K562 (cell line): ENCODE results near the gene KCNQ2. TPM values are rescaled to one million over a fixed set of nuclear protein-coding genes. Genes with fewer than 3 reads are reported as not detected.

Experiments used
- ATAC-seq: fragments of 200-7000 bp; cut with Tn5 transposase; 3 replicates; pipeline ENCODE4 v1.9.1; 2020; ENCODE audit warnings: moderate library complexity
- BruUV-seq: library from RNA; stranded (reverse); fragments of 400-500 nt; replicated peaks from 2 replicates; lab custom pipeline; 2021; lab: Mats Ljungman, UMichigan
- CTCF ChIA-PET: fragments of 300-600 bp; formaldehyde crosslinking; extraction: SDS; loops from one replicate; lab custom pipeline; 2021; ENCODE audit warnings: low intra/inter-chr PET ratio; lab: Yijun Ruan, JAX
- POLR2A ChIA-PET: fragments of 300-600, 350-650 bp; sonication (Branson Sonifier 250); formaldehyde crosslinking; extraction: SDS; loops from one replicate; lab custom pipeline; 2021; ENCODE audit warnings: antibody characterized with exemption, inconsistent platforms; lab: Yijun Ruan, JAX
- DNase-seq, 4 experiments: peaks; one replicate each; pipeline versions ENCODE4 v3.0.0 to v3.0.0-alpha.2; 2011 to 2018; ENCODE audit warnings: low spot score in 3 of 4, mixed read lengths in 3 of 4; ENCODE audit errors: extremely low read depth in 1 of 4
- FAIRE-seq: peaks from 2 replicates; lab custom pipeline; 2011; peaks lifted over from hg19 to GRCh38; lab: Jason Lieb, UNC
- H2AFZ ChIP-seq: 2 replicates; pipeline ENCODE4 v1.6.0; 2011; ENCODE audit warnings: low read depth, low read length, control low read depth, inconsistent platforms
- H3K27ac ChIP-seq: fragments of 200-600 bp; 3 replicates; pipeline ENCODE4 v1.8.0; 2011; ENCODE audit warnings: low read depth, mild to moderate bottlenecking, control low read depth, inconsistent platforms, low read length, moderate library complexity, mixed read lengths; ENCODE audit errors: extremely low read depth
- H3K27me3 ChIP-seq, 2 experiments: fragments of 300-600 bp in 1 of 2; 2 replicates in 1 of 2; 3 replicates in 1 of 2; pipeline versions ENCODE4 v1.6.0 to v1.8.0; 2011; ENCODE audit warnings: inconsistent platforms in 2 of 2, low read length in 2 of 2, mild to moderate bottlenecking in 1 of 2, mixed read lengths in 1 of 2, moderate library complexity in 1 of 2; ENCODE audit not compliant: control insufficient read depth in 2 of 2, insufficient read depth in 2 of 2
- H3K36me3 ChIP-seq: fragments of 300-600 bp; 3 replicates; pipeline ENCODE4 v1.8.0; 2011; ENCODE audit warnings: mild to moderate bottlenecking, low read length, inconsistent platforms; ENCODE audit not compliant: control insufficient read depth, insufficient read depth
- H3K4me1 ChIP-seq, 2 experiments: fragments of 200-600 bp in 1 of 2; replicated peaks in 1 of 2; 2 replicates in 1 of 2; 3 replicates in 1 of 2; pipeline versions ENCODE4 v1.5.1 to v1.8.0; 2011; ENCODE audit warnings: inconsistent platforms in 2 of 2, low read length in 2 of 2, mild to moderate bottlenecking in 1 of 2, mixed read lengths in 1 of 2, moderate library complexity in 1 of 2; ENCODE audit not compliant: control insufficient read depth in 2 of 2, insufficient read depth in 2 of 2
- H3K4me2 ChIP-seq: 2 replicates; pipeline ENCODE4 v1.6.1; 2011; ENCODE audit warnings: low read length, control low read depth, inconsistent platforms, mixed read lengths; ENCODE audit not compliant: insufficient read depth
- H3K4me3 ChIP-seq: fragments of 200-600 bp; sonication (generic), shearing (Covaris generic); 2 replicates; pipeline ENCODE4 v1.5.1; 2016; ENCODE audit warnings: control low read depth, inconsistent platforms
- H3K79me2 ChIP-seq: fragments of 200-600 bp; 3 replicates; pipeline ENCODE4 v1.8.0; 2011; ENCODE audit warnings: low read length, inconsistent platforms; ENCODE audit not compliant: control insufficient read depth, insufficient read depth
- H3K9ac ChIP-seq, 2 experiments: 2 replicates each; pipeline versions ENCODE4 v1.6.0 to v1.6.1; 2011; ENCODE audit warnings: low read depth in 2 of 2, low read length in 2 of 2, control low read depth in 1 of 2, inconsistent platforms in 1 of 2, mild to moderate bottlenecking in 1 of 2, mixed read lengths in 1 of 2; ENCODE audit not compliant: insufficient read depth in 1 of 2
- H3K9me1 ChIP-seq: one replicate; pipeline ENCODE4 v1.6.0; 2011; ENCODE audit warnings: inconsistent platforms, mild to moderate bottlenecking, low read length, moderate library complexity; ENCODE audit not compliant: control insufficient read depth, insufficient read depth
- H3K9me3 ChIP-seq: replicated peaks from 2 replicates; pipeline ENCODE4 v1.5.1; 2011; ENCODE audit warnings: low read depth, low read length, inconsistent platforms; ENCODE audit not compliant: control insufficient read depth, insufficient read depth
- H4K20me1 ChIP-seq: replicated peaks from 2 replicates; pipeline ENCODE4 v1.6.1; 2011; ENCODE audit warnings: low read length, inconsistent platforms, mixed read lengths; ENCODE audit not compliant: control insufficient read depth, insufficient read depth
- CXXC5 ChIP-seq: fragments of 250-450 bp; sonication (Bioruptor Pico); IDR thresholded peaks from 2 replicates; pipeline ENCODE4 v1.8.0; 2022; ENCODE audit warnings: inconsistent platforms, mild to moderate bottlenecking, moderate library complexity
- KAT2B ChIP-seq: IDR thresholded peaks from one replicate; pipeline ENCODE4 v1.6.1; 2012; ENCODE audit warnings: low read depth, mild to moderate bottlenecking, control low read depth, inconsistent platforms, low read length, moderate library complexity
- MED1 ChIP-seq: sonication (generic); formaldehyde crosslinking; IDR thresholded peaks from 2 replicates; pipeline ENCODE4 v1.8.1; 2023; ENCODE audit warnings: missing genetic modification reagents, borderline replicate concordance
- NCOA6 ChIP-seq: fragments of 450-650 bp; IDR thresholded peaks from 2 replicates; pipeline ENCODE4 v1.6.1; 2017; ENCODE audit warnings: mild to moderate bottlenecking
- NR4A1 ChIP-seq, 2 experiments: fragments of 250-450 bp in 1 of 2; fragments of 450-650 bp in 1 of 2; sonication (Bioruptor Pico) in 1 of 2; IDR thresholded peaks; 2 replicates each; pipeline versions ENCODE4 v1.4.0 to v1.6.1; 2016 to 2020; ENCODE audit warnings: mild to moderate bottlenecking in 2 of 2, missing compliant biosample characterization in 1 of 2, missing genetic modification characterization in 1 of 2, moderate library complexity in 1 of 2
- PPARD ChIP-seq: fragments of 250-450 bp; sonication (Bioruptor Pico); IDR thresholded peaks from 2 replicates; pipeline ENCODE4 v1.8.0; 2022; ENCODE audit warnings: inconsistent platforms, mild to moderate bottlenecking, moderate library complexity
- PTRF ChIP-seq: fragments of 450-650 bp; IDR thresholded peaks from 2 replicates; pipeline ENCODE4 v1.6.1; 2016; ENCODE audit warnings: mild to moderate bottlenecking, missing genetic modification characterization, missing compliant biosample characterization
- SRSF9 ChIP-seq: fragments of 200-400 bp; formaldehyde crosslinking; IDR thresholded peaks from 2 replicates; pipeline ENCODE4 v1.6.1; 2017; ENCODE audit warnings: low read depth, low read length, borderline replicate concordance
- TARDBP ChIP-seq: fragments of 450-650 bp; IDR thresholded peaks from 2 replicates; pipeline ENCODE4 v1.6.1; 2016
- XRCC4 ChIP-seq: IDR thresholded peaks from one replicate; pipeline ENCODE4 v1.6.1; 2011; ENCODE audit not compliant: insufficient read depth, insufficient read length; ENCODE audit errors: extremely low read depth
- ZNF436 ChIP-seq: fragments of 250-450, 450-650 bp; sonication (Bioruptor Pico); formaldehyde crosslinking; IDR thresholded peaks from 2 replicates; pipeline ENCODE4 v1.7.0; 2020; ENCODE audit warnings: mild to moderate bottlenecking
- WGBS: fragments of 100-300 bp; shearing (Covaris generic); methylation state at CpG from one replicate; pipeline ENCODE4 v1.1.6; 2016; ENCODE audit warnings: low coverage, mixed read lengths; ENCODE audit not compliant: insufficient coverage; ENCODE audit errors: missing lambda C conversion rate; 5-methylcytosine and 5-hydroxymethylcytosine counted together
- in situ Hi-C: fragments of 300-500 bp; cut with MboI; formaldehyde crosslinking; loops from 4 replicates; pipeline ENCODE4 v1.15.0; 2018; ENCODE audit warnings: inconsistent platforms, mixed read lengths
- intact Hi-C: fragments of 100-400 bp; cut with micrococcal nuclease; formaldehyde crosslinking; loops from 2 replicates; pipeline ENCODE4 v1.14.2; 2022
- polyA plus RNA-seq, 8 experiments: library from polyadenylated mRNA; depleted of rRNA in 4 of 8; stranded (reverse) in 5 of 8; unstranded in 3 of 8; fragments of >200 nt; fragmentation: Nextera tagmentation in 2 of 8; fragmentation: Illumina TruSeq in 1 of 8; extraction: Ambion mirVana in 2 of 8; extraction: Trizol in 1 of 8; gene quantifications; 2 replicates each; pipeline versions ENCODE4 v1.2.1 to v1.2.3, GENCODE V29; 2011 to 2014; ENCODE audit warnings: inconsistent platforms in 1 of 8, missing spikeins in 1 of 8
- total RNA-seq, 7 experiments: library from RNA; depleted of rRNA in 6 of 7; stranded (reverse); fragments of >200 nt in 6 of 7; fragmentation: Illumina TruSeq in 2 of 7; extraction: Trizol in 2 of 7; gene quantifications; 2 replicates each; pipeline versions ENCODE4 v1.2.1 to v1.2.3, GENCODE V29; 2011 to 2021; ENCODE audit warnings: low replicate concordance in 1 of 7
- TF ChIP-seq, protein P1 (sequence below): sonication (generic); formaldehyde crosslinking; IDR thresholded peaks from 2 replicates; pipeline ENCODE4 v1.8.0; 2022; ENCODE audit warnings: missing genetic modification reagents, mild to moderate bottlenecking, borderline replicate concordance

KCNQ2 gene
- total and polyA plus RNA-seq, 9 of the 15 experiments (the other 6 are each of a cell fraction or from before 2014, with no cell fraction given), result 0.13 to 0.16 TPM; not detected in 7

GRCh38 chr20:63487116-63487764 is 14.8 kb upstream of the KCNQ2 start:
- H3K9me1 ChIP-seq, result no peaks in the 10 kb centered on the region
- FAIRE-seq (no peak), ATAC-seq (no peak), DNase-seq (no peak)
- H3K79me2 ChIP-seq, result no peaks in the 10 kb centered on the region
- ChIA-PET POLR2A (no interaction called here), CTCF (no interaction called here)
- no peak overlapping the region for H2AFZ ChIP-seq
- no peak overlapping the region for H3K4me3 ChIP-seq
- in situ Hi-C loops, result no loop called here
- H3K27me3 ChIP-seq, result peaks cover 9 to 17% of the 10 kb centered on the region in 2 experiments; a peak in 4 of 5 replicates
- BruUV-seq, result no TSS peak
- H3K27ac ChIP-seq, result no peak overlapping the region
- peaks cover 0 to 27% of the 10 kb centered on the region in 2 experiments; a peak in 2 of 5 replicates for H3K4me1 ChIP-seq
- no peak overlapping the region for H3K9ac ChIP-seq
- WGBS, result 12% methylated on average over 11 of the region's 14 CpGs
- peaks cover 8% of the 10 kb centered on the region; the same call in 1 of the 2 replicates for H4K20me1 ChIP-seq
- intact Hi-C loops, result no loop called here
- H3K4me2 ChIP-seq, result no peak overlapping the region
- no peaks in the 10 kb centered on the region for H3K36me3 ChIP-seq
- H3K9me3 ChIP-seq, result no peaks in the 10 kb centered on the region
- no peak for TF ChIP-seq NR4A1 (CRISPR knock-in tag; IDR thresholded peaks at IDR 0.05)
- no peak for TF ChIP-seq NR4A1 (tag; IDR thresholded peaks at IDR 0.05)
- TF ChIP-seq NCOA6, result no peak
- TF ChIP-seq, protein P1, sequence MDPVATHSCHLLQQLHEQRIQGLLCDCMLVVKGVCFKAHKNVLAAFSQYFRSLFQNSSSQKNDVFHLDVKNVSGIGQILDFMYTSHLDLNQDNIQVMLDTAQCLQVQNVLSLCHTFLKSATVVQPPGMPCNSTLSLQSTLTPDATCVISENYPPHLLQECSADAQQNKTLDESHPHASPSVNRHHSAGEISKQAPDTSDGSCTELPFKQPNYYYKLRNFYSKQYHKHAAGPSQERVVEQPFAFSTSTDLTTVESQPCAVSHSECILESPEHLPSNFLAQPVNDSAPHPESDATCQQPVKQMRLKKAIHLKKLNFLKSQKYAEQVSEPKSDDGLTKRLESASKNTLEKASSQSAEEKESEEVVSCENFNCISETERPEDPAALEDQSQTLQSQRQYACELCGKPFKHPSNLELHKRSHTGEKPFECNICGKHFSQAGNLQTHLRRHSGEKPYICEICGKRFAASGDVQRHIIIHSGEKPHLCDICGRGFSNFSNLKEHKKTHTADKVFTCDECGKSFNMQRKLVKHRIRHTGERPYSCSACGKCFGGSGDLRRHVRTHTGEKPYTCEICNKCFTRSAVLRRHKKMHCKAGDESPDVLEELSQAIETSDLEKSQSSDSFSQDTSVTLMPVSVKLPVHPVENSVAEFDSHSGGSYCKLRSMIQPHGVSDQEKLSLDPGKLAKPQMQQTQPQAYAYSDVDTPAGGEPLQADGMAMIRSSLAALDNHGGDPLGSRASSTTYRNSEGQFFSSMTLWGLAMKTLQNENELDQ (CRISPR knock-in tag), result no peak
- TF ChIP-seq XRCC4, result no peak
- TF ChIP-seq MED1 (CRISPR knock-in tag), result no peak
- no peak for TF ChIP-seq ZNF436
- no peak for TF ChIP-seq CXXC5 (CRISPR knock-in tag)
- TF ChIP-seq PPARD (CRISPR knock-in tag), result no peak
- TF ChIP-seq KAT2B, result no peak
- TF ChIP-seq SRSF9, result no peak
- no peak for TF ChIP-seq PTRF (tag)
- no peak for TF ChIP-seq TARDBP
